Kidney (tissue), 14 donors: Measurements from ENCODE around the gene DAZAP2. TPM values are rescaled to one million over a fixed set of nuclear protein-coding genes. Genes with fewer than 3 reads are reported as not detected.

Experiments used
- DNase-seq, 5 donors: peaks; one replicate each; pipeline ENCODE4 v3.0.0-alpha.2; 2013 to 2020
- FAIRE-seq: peaks from 2 replicates; lab custom pipeline; 2012; peaks lifted over from hg19 to GRCh38; lab: Jason Lieb, UNC
- H3K27ac ChIP-seq, 2 donors: one replicate each; pipeline ENCODE4 v1.7.0; 2013; ENCODE audit warnings: low read depth in 2 of 2, low read length in 2 of 2, inconsistent platforms in 1 of 2
- H3K27me3 ChIP-seq: one replicate; pipeline ENCODE4 v1.7.1; 2013; ENCODE audit warnings: low read length, inconsistent platforms; ENCODE audit not compliant: control insufficient read depth, insufficient read depth
- H3K36me3 ChIP-seq, 3 donors: one replicate each; pipeline versions ENCODE4 v1.7.0 to v1.7.1; 2013; ENCODE audit warnings: low read length in 3 of 3, control low read depth in 1 of 3, inconsistent platforms in 1 of 3; ENCODE audit not compliant: insufficient read depth in 3 of 3, control insufficient read depth in 2 of 3
- H3K4me1 ChIP-seq, 3 donors: one replicate each; pipeline versions ENCODE4 v1.7.0 to v1.7.1; 2013; ENCODE audit warnings: low read length in 3 of 3, inconsistent platforms in 1 of 3, low read depth in 1 of 3; ENCODE audit not compliant: control insufficient read depth in 2 of 3, insufficient read depth in 2 of 3
- H3K4me3 ChIP-seq, 3 donors: one replicate each; pipeline versions ENCODE4 v1.7.0 to v1.8.1; 2013; ENCODE audit warnings: low read length in 3 of 3, control low read depth in 1 of 3, inconsistent platforms in 1 of 3
- H3K9ac ChIP-seq, 3 donors: one replicate each; pipeline versions ENCODE4 v1.7.0 to v1.7.1; 2013; ENCODE audit warnings: low read length in 3 of 3, control low read depth in 1 of 3, inconsistent platforms in 1 of 3
- H3K9me3 ChIP-seq, 3 donors: one replicate each; pipeline versions ENCODE4 v1.7.0 to v1.7.1; 2013; ENCODE audit warnings: low read length in 3 of 3, control low read depth in 1 of 3, inconsistent platforms in 1 of 3; ENCODE audit not compliant: control insufficient read depth in 2 of 3, insufficient read depth in 1 of 3
- intact Hi-C: fragments of 100-400 bp; cut with DNase I; formaldehyde crosslinking; loops from one replicate; pipeline ENCODE4 v1.11.1; 2022
- polyA plus RNA-seq: library from polyadenylated mRNA; stranded (reverse); fragments of 350-450 nt; fragmentation: Illumina TruSeq; extraction: RNeasy Lipid Tissue Mini Kit (QIAGEN cat#74804); gene quantifications from one replicate; pipeline ENCODE4 v1.2.3, GENCODE V29; 2014; ENCODE audit warnings: low read depth, low replicate concordance; ENCODE audit not compliant: insufficient read depth
- total RNA-seq: library from RNA; stranded (reverse); fragmentation: NEBNext Ultra II Directional; extraction: Animal tissue kit (Norgen Biotek cat#: 25700); gene quantifications from one replicate; pipeline ENCODE4 v1.2.1, GENCODE V29; 2021
- TF ChIP-seq, protein P1 (sequence below): IDR thresholded peaks from 3 replicates; pipeline ENCODE4 v1.5.1; 2012; ENCODE audit warnings: mild to moderate bottlenecking, moderate library complexity, borderline replicate concordance; ENCODE audit not compliant: insufficient read depth; ENCODE audit errors: extremely low read depth
- donor health status: control.
- donor health status: control.
- donor health status: control.
- donor health status: control.
- donor health status: control.
- donor health status: DM: yes; HTN: yes; CAD: no.
- donor health status: Normal renal cell carcinoma (clear cell type).

Gene DAZAP2
- total and polyA plus RNA-seq, 2 donors from 2014 or later, result 319 to 363 TPM

DNA sequence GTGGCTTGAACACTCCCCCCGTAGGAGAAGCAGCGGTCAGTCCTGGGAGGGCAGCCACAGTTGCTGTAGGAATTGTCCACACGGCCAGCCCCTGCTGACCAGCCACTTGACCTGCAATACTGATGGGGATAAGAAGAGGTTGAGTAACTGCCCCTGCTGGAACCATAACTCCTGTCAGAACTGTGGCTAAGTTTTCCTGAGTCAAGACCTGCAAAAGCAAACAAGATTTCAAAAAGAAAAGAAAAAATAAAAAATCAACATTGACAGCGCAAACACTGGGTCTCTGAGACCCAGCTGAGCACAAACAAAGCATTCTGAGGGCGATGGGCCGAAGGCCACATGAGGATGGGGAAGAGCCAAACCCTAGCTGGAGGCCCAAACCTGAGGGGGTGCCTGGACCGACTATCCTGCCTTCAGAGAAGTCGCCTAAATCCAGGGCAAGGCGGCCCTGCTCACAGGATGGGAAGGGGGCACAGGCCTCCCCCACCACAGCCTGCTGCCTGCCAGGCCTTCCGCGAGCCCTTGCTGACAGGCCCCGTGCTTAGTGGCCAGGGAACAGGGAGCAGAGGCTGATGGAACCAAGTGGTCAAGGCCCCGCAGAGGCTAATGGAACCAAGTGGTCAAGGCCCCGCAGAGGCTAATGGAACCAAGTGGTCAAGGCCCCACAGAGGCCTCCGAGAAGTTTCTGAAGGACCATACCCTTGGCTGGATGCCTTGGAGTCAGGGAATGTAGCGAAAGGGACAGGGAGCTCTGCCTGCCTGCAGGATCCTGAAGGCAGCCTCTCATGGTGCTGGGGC is 39.9 kb upstream of the DAZAP2 start:
- Histone ChIP-seq H3K4me1 (peaks cover 0 to 2% (median 0%) of the 10 kb centered on the region in 3 donors), H3K36me3 (peaks cover 0 to 5% (median 0%) of the 10 kb centered on the region in 3 donors), H3K4me3 (no peak overlapping the region), H3K27me3 (no peaks in the 10 kb centered on the region), H3K9ac (no peak overlapping the region), H3K9me3 (no peaks in the 10 kb centered on the region), H3K27ac (no peak overlapping the region)
- DNase-seq, result no peak
- intact Hi-C loops, result no loop called here
- no peak for FAIRE-seq
- TF ChIP-seq, protein P1, sequence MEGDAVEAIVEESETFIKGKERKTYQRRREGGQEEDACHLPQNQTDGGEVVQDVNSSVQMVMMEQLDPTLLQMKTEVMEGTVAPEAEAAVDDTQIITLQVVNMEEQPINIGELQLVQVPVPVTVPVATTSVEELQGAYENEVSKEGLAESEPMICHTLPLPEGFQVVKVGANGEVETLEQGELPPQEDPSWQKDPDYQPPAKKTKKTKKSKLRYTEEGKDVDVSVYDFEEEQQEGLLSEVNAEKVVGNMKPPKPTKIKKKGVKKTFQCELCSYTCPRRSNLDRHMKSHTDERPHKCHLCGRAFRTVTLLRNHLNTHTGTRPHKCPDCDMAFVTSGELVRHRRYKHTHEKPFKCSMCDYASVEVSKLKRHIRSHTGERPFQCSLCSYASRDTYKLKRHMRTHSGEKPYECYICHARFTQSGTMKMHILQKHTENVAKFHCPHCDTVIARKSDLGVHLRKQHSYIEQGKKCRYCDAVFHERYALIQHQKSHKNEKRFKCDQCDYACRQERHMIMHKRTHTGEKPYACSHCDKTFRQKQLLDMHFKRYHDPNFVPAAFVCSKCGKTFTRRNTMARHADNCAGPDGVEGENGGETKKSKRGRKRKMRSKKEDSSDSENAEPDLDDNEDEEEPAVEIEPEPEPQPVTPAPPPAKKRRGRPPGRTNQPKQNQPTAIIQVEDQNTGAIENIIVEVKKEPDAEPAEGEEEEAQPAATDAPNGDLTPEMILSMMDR, result no peak

DNA sequence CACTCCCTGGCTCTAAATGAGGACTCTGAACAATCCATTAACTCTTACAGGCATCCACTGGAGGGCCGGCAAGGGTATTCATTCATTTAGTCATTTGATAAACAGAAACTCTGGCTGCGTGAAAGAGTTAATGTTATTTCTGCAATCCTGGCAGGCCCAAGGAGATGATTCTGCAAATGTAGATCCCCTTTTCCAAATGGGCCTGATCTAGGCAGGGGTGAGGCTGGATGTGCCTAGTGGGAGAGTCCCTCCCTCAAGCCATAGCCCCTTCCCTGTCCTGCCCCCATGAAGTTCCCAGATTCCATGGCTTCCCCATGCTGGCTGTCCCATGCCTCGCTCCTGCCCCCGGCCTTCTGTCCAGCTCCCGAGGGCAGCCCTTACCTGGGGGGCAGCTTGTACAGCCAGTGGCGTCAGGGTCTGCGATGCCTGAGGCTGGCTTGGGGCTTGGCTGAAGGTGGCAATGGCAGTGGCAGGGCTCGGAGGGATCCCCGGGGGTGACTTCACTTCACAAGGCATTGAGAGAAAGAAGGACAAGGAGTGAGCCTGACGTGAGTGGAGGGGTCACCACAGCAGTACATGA is 39.2 kb upstream of the DAZAP2 start:
- TF ChIP-seq, protein P1, result no peak
- Histone ChIP-seq H3K36me3 (peaks cover 0 to 5% (median 0%) of the 10 kb centered on the region in 3 donors), H3K4me1 (peaks cover 0 to 2% (median 0%) of the 10 kb centered on the region in 3 donors), H3K9me3 (no peaks in the 10 kb centered on the region), H3K27ac (no peak overlapping the region), H3K4me3 (no peak overlapping the region), H3K9ac (no peak overlapping the region), H3K27me3 (no peaks in the 10 kb centered on the region)
- no peak for FAIRE-seq
- intact Hi-C loops, result no loop called here
- no peak for DNase-seq

DNA sequence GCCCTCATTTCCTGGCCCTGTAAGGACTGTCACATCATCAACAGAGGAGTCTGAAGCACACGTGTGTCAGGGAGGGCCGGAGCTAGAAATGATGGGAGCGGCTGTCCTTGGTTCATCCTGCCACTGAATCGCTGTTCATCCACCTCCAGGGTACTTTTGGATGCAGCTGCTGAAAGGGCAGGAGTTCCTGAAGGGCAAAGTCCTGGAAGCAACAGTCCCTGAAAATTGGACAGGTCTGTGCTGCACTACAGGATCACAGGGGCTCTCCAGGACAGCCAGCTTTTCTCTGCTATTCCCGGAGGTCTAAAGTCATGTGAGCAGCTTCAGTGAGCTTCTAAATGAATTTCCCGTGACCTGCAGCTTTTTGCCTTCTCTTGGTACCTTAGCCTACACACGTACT is 38.5 kb upstream of the DAZAP2 start:
- FAIRE-seq (no peak), DNase-seq (no peak)
- Histone ChIP-seq H3K27ac (no peak overlapping the region), H3K4me3 (no peak overlapping the region), H3K27me3 (no peaks in the 10 kb centered on the region), H3K4me1 (peaks cover 0 to 2% (median 0%) of the 10 kb centered on the region in 3 donors), H3K9ac (no peak overlapping the region), H3K9me3 (no peaks in the 10 kb centered on the region), H3K36me3 (peaks cover 0 to 5% (median 0%) of the 10 kb centered on the region in 3 donors)
- TF ChIP-seq, protein P1, result no peak
- intact Hi-C loops, result no loop called here
